ENCODE results near the gene HIVEP3. TPM values are rescaled to one million over a fixed set of nuclear protein-coding genes. Genes with fewer than 3 reads are reported as not detected.

The HIVEP3 gene
- total RNA-seq, 1 experiment from 2014 or later = 0.55 TPM

- TF ChIP-seq NFATC4 (CRISPR knock-in tag; IDR thresholded peaks at IDR 0.05) = no peak
- no peak for TF ChIP-seq ATF2 (CRISPR knock-in tag; IDR thresholded peaks at IDR 0.05; ENCODE audit: borderline replicate concordance, low read depth)
- no peak for TF ChIP-seq ZNF671 (CRISPR knock-in tag; IDR thresholded peaks at IDR 0.05)
- no peak for TF ChIP-seq SMAD3 (CRISPR knock-in tag; IDR thresholded peaks at IDR 0.05; ENCODE audit: borderline replicate concordance)
- TF ChIP-seq EMX1 (CRISPR knock-in tag; IDR thresholded peaks at IDR 0.05) = no peak
Observed at GRCh38 chr1:41863718-41864117, 55.0 kb downstream of the HIVEP3 start (continued).

GRCh38 chr1:41862384-41863221 lies 56.1 kb downstream of the HIVEP3 start:
- no peak for ATAC-seq
- no peaks in the 10 kb centered on the region for H3K27me3 Mint-ChIP-seq (ENCODE audit: low read depth)
- H3K36me3 Mint-ChIP-seq = no peaks in the 10 kb centered on the region
- ChIA-PET CTCF (interaction anchor here (1.0 to 1.9 kb wide), 4 partner anchors 11 to 311 kb away, joined by 3 to 7 read pairs (median 4); no protein-coding TSS in a partner anchor), POLR2A (no interaction called here)
- no peak overlapping the region for H3K27ac Mint-ChIP-seq
- H3K4me3 Mint-ChIP-seq = no peak overlapping the region
- no peak for DNase-seq (ENCODE audit: low spot score)
- peaks cover 38% of the 10 kb centered on the region for H3K4me1 Mint-ChIP-seq
- no peaks in the 10 kb centered on the region for H3K9me3 Mint-ChIP-seq
- TF ChIP-seq ZNF512 (CRISPR knock-in tag; IDR thresholded peaks at IDR 0.05; ENCODE audit: borderline replicate concordance) = no peak
- no peak for TF ChIP-seq IRF1 (CRISPR knock-in tag; IDR thresholded peaks at IDR 0.05)
- TF ChIP-seq ATF6 (CRISPR knock-in tag; IDR thresholded peaks at IDR 0.05) = no peak
- no peak for TF ChIP-seq ZNF138 (CRISPR knock-in tag; conservative IDR thresholded peaks at IDR 0.05)
- TF ChIP-seq ZNF281 (CRISPR knock-in tag; IDR thresholded peaks at IDR 0.05) = no peak
- TF ChIP-seq ELF4 (CRISPR knock-in tag; IDR thresholded peaks at IDR 0.05; ENCODE audit: low read depth) = no peak
- TF ChIP-seq AR (CRISPR knock-in tag; IDR thresholded peaks at IDR 0.05) = no peak
- no peak for TF ChIP-seq FOXK1 (CRISPR knock-in tag; IDR thresholded peaks at IDR 0.05)
- TF ChIP-seq E2F4 (CRISPR knock-in tag; IDR thresholded peaks at IDR 0.05; ENCODE audit: borderline replicate concordance, low read depth) = no peak
- TF ChIP-seq ZNF416 (CRISPR knock-in tag; IDR thresholded peaks at IDR 0.05) = no peak
- TF ChIP-seq SP1 (CRISPR knock-in tag; conservative IDR thresholded peaks at IDR 0.05) = no peak
- no peak for TF ChIP-seq TEAD1 (CRISPR knock-in tag; IDR thresholded peaks at IDR 0.05)
- TF ChIP-seq ZMAT4 (CRISPR knock-in tag; IDR thresholded peaks at IDR 0.05) = no peak
- no peak for TF ChIP-seq ATF2 (CRISPR knock-in tag; IDR thresholded peaks at IDR 0.05; ENCODE audit: borderline replicate concordance, low read depth)
- TF ChIP-seq NFYB (CRISPR knock-in tag; conservative IDR thresholded peaks at IDR 0.05; ENCODE audit: low read depth) = no peak

Data from WTC11 (cell line).